HG03520 (cell line): ENCODE measurements around the gene IL4.
"Not testable (repeated sequence)": the region's sequence is repeated elsewhere in the genome, so short reads cannot be mapped to it uniquely, and the experiment has no call there.

ENCODE experiments used
- ATAC-seq: cut with Tn5 transposase; IDR thresholded peaks from one replicate; pipeline ENCODE4 v1.9.1; 2021; ENCODE audit warnings: mild to moderate bottlenecking, moderate library complexity; ENCODE audit not compliant: unreplicated experiment

IL4 gene

GRCh38 chr5:132673939-132674630, at the start of gene IL4:
TSS of gene IL4 (plus strand) at chr5:132673989. CDS start at chr5:132674051, 62 bp downstream.
- ATAC-seq: no peak

GRCh38 chr5:132627470-132627869, 46.3 kb upstream of the IL4 start:
- no peak for ATAC-seq

GRCh38 chr5:132628814-132629213, 45.0 kb upstream of the IL4 start:
- ATAC-seq: no peak

- ATAC-seq: peak; percentile 61
These were observed 44.4 kb upstream of the IL4 start for GRCh38 chr5:132629230-132629944.

- ATAC-seq: not testable (repeated sequence)
These were observed 40.2 kb upstream of the IL4 start for GRCh38 chr5:132633587-132633986.

GRCh38 chr5:132635873-132636272, 37.9 kb upstream of the IL4 start:
- peak; percentile 48 for ATAC-seq

- no peak for ATAC-seq
These were observed 36.5 kb upstream of the IL4 start for GRCh38 chr5:132637241-132637640.

- peak; percentile 44 for ATAC-seq
These were observed 34.1 kb upstream of the IL4 start for GRCh38 chr5:132639706-132640130.

GRCh38 chr5:132640613-132641012, 33.2 kb upstream of the IL4 start:
- ATAC-seq: no peak

- peak; percentile 45 for ATAC-seq
These were observed 32.5 kb upstream of the IL4 start for GRCh38 chr5:132641241-132641723.

GRCh38 chr5:132641841-132642240, 31.9 kb upstream of the IL4 start:
- no peak for ATAC-seq

GRCh38 chr5:132644177-132644576, 29.6 kb upstream of the IL4 start:
- ATAC-seq: no peak

- no peak for ATAC-seq
These were observed 27.1 kb upstream of the IL4 start for GRCh38 chr5:132646583-132647266.

GRCh38 chr5:132647473-132647872, 26.3 kb upstream of the IL4 start:
- no peak for ATAC-seq

- ATAC-seq: no peak
These were observed 25.4 kb upstream of the IL4 start for GRCh38 chr5:132648355-132648754.

GRCh38 chr5:132651838-132652469, 21.8 kb upstream of the IL4 start:
- no peak for ATAC-seq

GRCh38 chr5:132653716-132654115, 20.1 kb upstream of the IL4 start:
- no peak for ATAC-seq

- ATAC-seq: no peak
These were observed 17.7 kb upstream of the IL4 start for GRCh38 chr5:132655821-132656773.

- ATAC-seq: no peak
These were observed 16.9 kb upstream of the IL4 start for GRCh38 chr5:132656774-132657355.
